ENCODE data around the gene SUPT5H.
A peak's percentile ranks its signal among the peaks of the same experiment; 100 is the strongest.

SUPT5H gene

DNA sequence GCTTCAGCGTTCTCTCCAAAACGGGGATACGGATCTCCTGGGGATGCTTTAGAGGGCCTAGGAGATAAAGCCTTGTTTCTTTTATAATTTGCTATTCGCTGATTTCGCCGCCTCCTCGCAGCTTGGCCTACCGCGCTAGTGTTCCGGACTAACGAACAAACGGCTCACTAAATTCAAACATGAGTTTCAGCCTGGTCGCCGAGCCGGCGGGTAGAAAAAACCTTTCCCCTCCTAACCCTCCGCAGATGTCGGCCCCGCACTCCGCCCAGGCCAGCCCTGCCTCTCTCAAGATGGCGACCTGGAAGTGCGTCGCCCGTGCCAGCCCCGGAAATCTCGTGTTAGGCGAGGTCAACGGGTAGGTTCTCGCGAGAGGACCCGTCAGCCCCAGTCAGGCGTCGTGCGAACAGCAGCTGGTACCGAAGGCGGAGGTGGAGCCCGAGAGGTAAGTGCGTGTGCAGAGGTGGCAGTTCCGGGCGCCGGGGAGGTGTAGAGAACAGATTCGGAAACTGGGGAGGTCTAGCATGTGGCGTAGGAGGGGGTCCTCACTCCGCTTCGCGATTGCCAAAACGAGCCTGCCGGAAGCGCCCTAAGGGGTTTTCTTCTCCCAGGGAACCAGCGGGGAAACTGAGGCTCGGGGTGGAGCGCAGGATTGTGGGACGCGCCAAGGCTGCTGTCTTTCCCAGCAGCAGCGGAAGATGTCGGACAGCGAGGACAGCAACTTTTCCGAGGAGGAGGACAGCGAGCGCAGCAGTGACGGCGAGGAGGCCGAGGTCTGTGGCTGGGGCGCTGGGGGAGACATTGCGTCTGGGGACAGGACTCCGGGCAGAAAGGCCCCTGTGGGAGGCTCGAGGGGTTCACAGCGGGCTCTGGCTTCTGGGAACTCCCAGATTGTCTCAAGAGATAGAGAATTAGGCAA, at the start of gene SUPT5H:
TSS of gene SUPT5H (plus strand) at position 387 of the 916 bp plus-strand sequence. CDS start at position 696, 309 bp downstream.
- H3K27ac ChIP-seq (ENCODE audit: low read depth, low read length) = peak within 1 kb of the TSS; percentile 89
- peaks cover 15% of the 10 kb centered on the region for H3K4me1 ChIP-seq (ENCODE audit: control insufficient read depth, insufficient read depth, low read length, unreplicated experiment)
- H3K27me3 ChIP-seq (ENCODE audit: insufficient read depth, low read length) = no peaks in the 10 kb centered on the region
- H3K79me2 ChIP-seq (ENCODE audit: control insufficient read depth, insufficient read depth, low read length, unreplicated experiment) = peaks cover 58% of the 10 kb centered on the region
- H3K36me3 ChIP-seq (ENCODE audit: insufficient read depth, low read length) = no peaks in the 10 kb centered on the region
- peak within 1 kb of the TSS; percentile 85 for H2AFZ ChIP-seq (ENCODE audit: low read length, unreplicated experiment)
- peak within 1 kb of the TSS; percentile 98 for H3K4me3 ChIP-seq (ENCODE audit: low read depth, low read length)

- H3K27me3 ChIP-seq (ENCODE audit: insufficient read depth, low read length) = no peaks in the 10 kb centered on the region
- no peak overlapping the region for H2AFZ ChIP-seq (ENCODE audit: low read length, unreplicated experiment)
- no peaks in the 10 kb centered on the region for H3K79me2 ChIP-seq (ENCODE audit: control insufficient read depth, insufficient read depth, low read length, unreplicated experiment)
- no peaks in the 10 kb centered on the region for H3K36me3 ChIP-seq (ENCODE audit: insufficient read depth, low read length)
- peak overlapping the region; percentile 99 for H3K27ac ChIP-seq (ENCODE audit: low read depth, low read length)
- peaks cover 32% of the 10 kb centered on the region for H3K4me1 ChIP-seq (ENCODE audit: control insufficient read depth, insufficient read depth, low read length, unreplicated experiment)
- H3K4me3 ChIP-seq (ENCODE audit: low read depth, low read length) = no peak overlapping the region
These were observed 47.8 kb upstream of the SUPT5H start for GRCh38 chr19:39397360-39398296.

DNA sequence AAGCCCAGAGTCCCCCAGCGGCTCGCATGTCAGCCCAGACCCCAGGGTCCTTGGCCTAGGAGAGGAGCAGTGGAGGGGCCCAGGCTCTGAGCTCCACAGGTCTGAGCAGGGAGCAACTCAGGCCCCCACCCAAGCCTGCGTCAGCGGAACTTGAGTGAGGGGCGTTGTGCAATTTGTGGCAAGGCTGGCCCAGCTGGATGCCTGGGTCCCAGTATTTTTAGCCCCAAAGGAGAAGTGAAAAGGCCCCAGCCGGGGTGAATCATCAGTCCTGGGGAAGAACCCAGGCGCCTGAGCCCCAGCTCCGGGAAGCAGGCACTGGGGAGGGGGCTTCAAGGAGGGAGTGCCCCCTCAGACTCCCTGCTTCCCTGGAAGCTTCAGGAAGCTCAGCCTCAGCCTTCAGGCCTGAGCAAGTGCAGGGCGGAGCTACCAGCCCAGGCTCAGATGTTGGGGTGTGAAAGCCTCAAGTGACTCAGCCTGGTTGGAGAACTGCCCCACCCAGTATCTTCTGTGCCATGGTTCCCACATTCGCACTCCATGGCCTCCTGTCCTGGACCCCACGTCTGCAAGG, 47.0 kb upstream of the SUPT5H start:
- no peak overlapping the region for H3K4me3 ChIP-seq (ENCODE audit: low read depth, low read length)
- H3K27me3 ChIP-seq (ENCODE audit: insufficient read depth, low read length) = no peaks in the 10 kb centered on the region
- peak overlapping the region; percentile 99 for H3K27ac ChIP-seq (ENCODE audit: low read depth, low read length)
- H2AFZ ChIP-seq (ENCODE audit: low read length, unreplicated experiment) = no peak overlapping the region
- H3K4me1 ChIP-seq (ENCODE audit: control insufficient read depth, insufficient read depth, low read length, unreplicated experiment) = peaks cover 39% of the 10 kb centered on the region
- H3K36me3 ChIP-seq (ENCODE audit: insufficient read depth, low read length) = no peaks in the 10 kb centered on the region
- H3K79me2 ChIP-seq (ENCODE audit: control insufficient read depth, insufficient read depth, low read length, unreplicated experiment) = no peaks in the 10 kb centered on the region

DNA sequence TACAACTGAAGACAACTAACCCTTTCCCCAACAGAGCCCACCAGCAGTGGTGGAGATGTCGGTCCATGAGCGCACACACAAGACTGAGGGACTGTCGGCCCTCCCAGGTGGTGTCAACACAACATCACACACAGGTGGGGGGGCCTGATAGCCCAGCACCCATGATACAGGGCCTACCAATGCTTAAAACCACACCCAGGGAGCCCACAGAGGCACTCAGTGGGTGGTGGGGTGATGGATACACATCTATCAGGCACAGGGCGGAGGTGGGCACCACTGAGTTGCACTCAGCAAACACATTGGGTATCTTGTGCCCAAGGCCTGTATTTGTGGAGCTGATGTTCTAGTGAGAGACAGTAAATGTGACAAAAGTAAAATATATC, 45.7 kb upstream of the SUPT5H start:
- H3K4me1 ChIP-seq (ENCODE audit: control insufficient read depth, insufficient read depth, low read length, unreplicated experiment) = peaks cover 39% of the 10 kb centered on the region

DNA sequence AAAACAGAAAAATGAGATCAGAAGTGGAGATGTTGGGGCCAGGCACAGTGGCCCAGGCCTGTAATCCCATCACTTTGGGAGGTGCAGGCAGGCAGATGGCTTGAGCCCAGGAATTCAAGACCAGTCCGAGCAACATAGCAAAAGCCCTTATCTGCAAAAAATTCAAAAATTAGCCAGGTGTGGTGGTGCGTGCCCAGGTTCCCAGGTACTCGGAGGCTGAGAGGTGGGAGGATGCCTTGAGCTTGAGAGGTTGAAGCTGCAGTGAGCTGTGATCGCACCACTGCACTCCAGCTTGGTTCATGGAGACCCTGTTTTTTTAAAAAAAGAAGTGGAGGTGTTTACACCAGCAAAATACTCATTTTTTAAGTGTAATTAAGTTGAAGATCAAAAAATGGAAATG, 45.3 kb upstream of the SUPT5H start:
- H3K27ac ChIP-seq (ENCODE audit: low read depth, low read length) = peak overlapping the region; percentile 99; the same call in 1 of the 2 replicates
- H3K4me3 ChIP-seq (ENCODE audit: low read depth, low read length) = no peak overlapping the region
- H3K27me3 ChIP-seq (ENCODE audit: insufficient read depth, low read length) = no peaks in the 10 kb centered on the region
- no peak overlapping the region for H2AFZ ChIP-seq (ENCODE audit: low read length, unreplicated experiment)
- no peaks in the 10 kb centered on the region for H3K79me2 ChIP-seq (ENCODE audit: control insufficient read depth, insufficient read depth, low read length, unreplicated experiment)
- H3K36me3 ChIP-seq (ENCODE audit: insufficient read depth, low read length) = no peaks in the 10 kb centered on the region
- H3K4me1 ChIP-seq (ENCODE audit: control insufficient read depth, insufficient read depth, low read length, unreplicated experiment) = peaks cover 39% of the 10 kb centered on the region

More for the DNA sequence above, 45.7 kb upstream of the SUPT5H start:
- Histone ChIP-seq H3K27me3 (ENCODE audit: insufficient read depth, low read length) (no peaks in the 10 kb centered on the region), H3K4me3 (ENCODE audit: low read depth, low read length) (no peak overlapping the region), H3K27ac (ENCODE audit: low read depth, low read length) (peak overlapping the region; percentile 99; the same call in 1 of the 2 replicates), H3K36me3 (ENCODE audit: insufficient read depth, low read length) (no peaks in the 10 kb centered on the region), H2AFZ (ENCODE audit: low read length, unreplicated experiment) (no peak overlapping the region), H3K79me2 (ENCODE audit: control insufficient read depth, insufficient read depth, low read length, unreplicated experiment) (no peaks in the 10 kb centered on the region)

DNA sequence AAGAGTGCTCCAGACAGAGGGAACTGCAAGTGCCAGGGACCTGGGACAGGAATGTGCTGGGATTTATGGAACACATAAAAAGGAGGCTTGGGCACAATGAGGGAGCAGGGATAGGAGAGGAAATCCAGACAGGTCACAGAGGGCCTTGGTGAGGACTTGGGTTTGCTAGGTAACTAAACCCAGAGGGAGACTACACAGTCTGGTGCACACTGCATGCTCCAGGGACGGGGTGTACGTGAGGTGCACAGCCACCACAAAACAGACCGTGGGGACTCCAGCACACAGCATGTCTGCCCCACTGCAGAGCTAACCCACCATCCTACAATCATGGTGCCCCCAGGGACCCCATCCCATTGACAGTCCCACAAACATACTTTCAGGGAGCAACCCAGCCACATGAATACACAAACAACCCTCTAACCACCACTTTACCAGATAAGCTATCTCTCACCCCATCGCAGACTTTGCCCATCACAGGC, 44.3 kb upstream of the SUPT5H start:
- Histone ChIP-seq H3K4me3 (ENCODE audit: low read depth, low read length) (no peak overlapping the region), H3K79me2 (ENCODE audit: control insufficient read depth, insufficient read depth, low read length, unreplicated experiment) (peaks cover 2% of the 10 kb centered on the region), H3K27me3 (ENCODE audit: insufficient read depth, low read length) (no peaks in the 10 kb centered on the region), H3K36me3 (ENCODE audit: insufficient read depth, low read length) (no peaks in the 10 kb centered on the region), H2AFZ (ENCODE audit: low read length, unreplicated experiment) (no peak overlapping the region), H3K4me1 (ENCODE audit: control insufficient read depth, insufficient read depth, low read length, unreplicated experiment) (peaks cover 39% of the 10 kb centered on the region), H3K27ac (ENCODE audit: low read depth, low read length) (peak overlapping the region; percentile 99)

DNA sequence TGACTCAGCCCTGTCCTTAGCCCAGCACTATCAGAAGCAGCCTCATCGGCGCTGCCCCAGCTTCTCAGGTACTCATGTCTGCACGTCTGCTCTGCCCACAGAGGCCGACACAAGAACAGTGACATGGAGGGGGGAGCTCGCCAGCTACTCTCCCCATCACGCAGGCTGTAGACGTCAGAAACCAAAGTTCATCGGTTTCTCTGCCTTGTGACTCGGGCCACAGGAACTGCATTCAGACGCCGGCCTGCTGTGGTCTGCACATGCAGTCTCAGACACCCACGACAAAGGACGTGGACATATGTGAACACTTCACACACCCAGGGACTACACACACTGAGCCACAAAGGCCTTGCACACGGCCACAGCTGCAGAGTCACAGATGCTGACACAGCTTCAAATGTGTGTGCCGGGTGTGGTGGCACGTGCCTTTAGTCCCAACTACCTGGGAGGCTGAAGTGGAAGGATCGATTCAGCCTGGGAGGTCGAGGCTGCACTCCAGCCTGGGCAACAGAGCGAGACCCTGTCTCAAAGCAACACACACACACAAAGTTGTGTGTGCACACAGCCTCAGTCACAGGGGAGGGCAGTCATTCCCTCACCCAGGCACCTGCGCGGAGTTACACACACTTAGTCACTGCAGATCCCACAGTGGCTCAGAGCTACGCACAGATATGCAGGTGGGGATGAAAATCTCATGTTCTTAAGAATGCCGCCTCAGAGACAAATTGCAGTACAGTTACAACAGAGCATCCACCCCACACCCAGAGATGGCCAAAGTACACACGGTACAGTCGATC, 43.6 kb upstream of the SUPT5H start:
- H3K27me3 ChIP-seq (ENCODE audit: insufficient read depth, low read length) = no peaks in the 10 kb centered on the region
- 0 out of 2 replicates have a peak overlapping the region, but pooled peaks have one; percentile 14 for H3K4me3 ChIP-seq (ENCODE audit: low read depth, low read length)
- H3K79me2 ChIP-seq (ENCODE audit: control insufficient read depth, insufficient read depth, low read length, unreplicated experiment) = peaks cover 4% of the 10 kb centered on the region
- no peaks in the 10 kb centered on the region for H3K36me3 ChIP-seq (ENCODE audit: insufficient read depth, low read length)
- H3K27ac ChIP-seq (ENCODE audit: low read depth, low read length) = peak overlapping the region; percentile 99
- peaks cover 39% of the 10 kb centered on the region for H3K4me1 ChIP-seq (ENCODE audit: control insufficient read depth, insufficient read depth, low read length, unreplicated experiment)
- H2AFZ ChIP-seq (ENCODE audit: low read length, unreplicated experiment) = no peak overlapping the region

GRCh38 chr19:39402346-39403300, 42.8 kb upstream of the SUPT5H start:
- Histone ChIP-seq H2AFZ (ENCODE audit: low read length, unreplicated experiment) (no peak overlapping the region), H3K36me3 (ENCODE audit: insufficient read depth, low read length) (peaks cover 3% of the 10 kb centered on the region; the same call in 1 of the 2 replicates), H3K79me2 (ENCODE audit: control insufficient read depth, insufficient read depth, low read length, unreplicated experiment) (peaks cover 13% of the 10 kb centered on the region), H3K27ac (ENCODE audit: low read depth, low read length) (peak overlapping the region; percentile 99), H3K4me3 (ENCODE audit: low read depth, low read length) (peak overlapping the region; percentile 74), H3K4me1 (ENCODE audit: control insufficient read depth, insufficient read depth, low read length, unreplicated experiment) (peaks cover 37% of the 10 kb centered on the region), H3K27me3 (ENCODE audit: insufficient read depth, low read length) (no peaks in the 10 kb centered on the region)
